GM12878 (cell line): ENCODE results near the gene STAT3.

Experiments
- CTCF ChIP-seq, 3 experiments: IDR thresholded peaks in 2 of 3; conservative IDR thresholded peaks in 1 of 3; 2 replicates each; pipeline ENCODE4 v1.5.1; 2011; ENCODE audit warnings: low read depth in 3 of 3, low read length in 3 of 3, mild to moderate bottlenecking in 3 of 3, control low read depth in 2 of 3, moderate library complexity in 2 of 3, inconsistent platforms in 1 of 3, mixed read lengths in 1 of 3; ENCODE audit not compliant: control insufficient read depth in 2 of 3, insufficient read depth in 1 of 3; ENCODE audit errors: extremely low read depth in 1 of 3
- MYC ChIP-seq: IDR thresholded peaks from 2 replicates; pipeline ENCODE4 v1.6.1; 2011; ENCODE audit warnings: mild to moderate bottlenecking, low read length, moderate library complexity, inconsistent platforms; ENCODE audit not compliant: insufficient read depth, insufficient replicate concordance, insufficient read length, severe bottlenecking
- RAD21 ChIP-seq: IDR thresholded peaks from 2 replicates; pipeline ENCODE4 v1.6.1; 2011; ENCODE audit warnings: mild to moderate bottlenecking, low read depth, low read length, moderate library complexity; ENCODE audit not compliant: insufficient read depth
- REST ChIP-seq: IDR thresholded peaks from 2 replicates; pipeline ENCODE4 v1.6.1; 2012; ENCODE audit warnings: mild to moderate bottlenecking, low read depth, low read length
- SMARCA5 ChIP-seq: fragments of 450-650 bp; IDR thresholded peaks from 2 replicates; pipeline ENCODE4 v1.6.1; 2017; ENCODE audit warnings: mild to moderate bottlenecking
- USF2 ChIP-seq: IDR thresholded peaks from 2 replicates; pipeline ENCODE4 v1.6.1; 2011; ENCODE audit warnings: low read depth, low read length, improper control_type of control experiment, borderline replicate concordance
- YY1 ChIP-seq: IDR thresholded peaks from 2 replicates; pipeline ENCODE4 v1.6.1; 2011; ENCODE audit warnings: low read depth, mild to moderate bottlenecking, low read length
- TF ChIP-seq, protein P1 (sequence below): IDR thresholded peaks from 2 replicates; pipeline ENCODE4 v1.6.1; 2012; ENCODE audit warnings: low read depth, low read length, improper control_type of control experiment

DNA sequence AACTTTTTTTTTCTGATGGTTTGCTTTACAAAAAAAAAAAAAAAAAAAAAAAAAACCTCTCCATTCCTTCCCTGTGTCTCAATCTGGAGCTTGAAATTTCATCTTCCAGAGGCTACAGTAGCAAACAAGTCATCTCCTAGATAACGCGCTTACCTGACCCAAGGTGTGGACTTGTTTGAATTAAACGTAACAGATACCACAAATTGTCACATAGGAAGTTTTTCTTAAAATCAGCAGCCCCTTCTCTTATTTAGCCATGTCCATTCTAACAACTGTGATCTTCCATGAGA is 114.0 kb downstream of the STAT3 start:
- no peak for TF ChIP-seq MYC
- TF ChIP-seq USF2, result no peak
- no peak for TF ChIP-seq RAD21
- no peak for TF ChIP-seq CTCF (IDR thresholded peaks at IDR 0.05 in 2 of 3, conservative IDR thresholded peaks at IDR 0.05 in 1 of 3; ENCODE audit: control insufficient read depth in 2 of 3, extremely low read depth in 1 of 3, insufficient read depth in 1 of 3, low read depth in 3 of 3, low read length in 3 of 3)
- TF ChIP-seq, protein P1, sequence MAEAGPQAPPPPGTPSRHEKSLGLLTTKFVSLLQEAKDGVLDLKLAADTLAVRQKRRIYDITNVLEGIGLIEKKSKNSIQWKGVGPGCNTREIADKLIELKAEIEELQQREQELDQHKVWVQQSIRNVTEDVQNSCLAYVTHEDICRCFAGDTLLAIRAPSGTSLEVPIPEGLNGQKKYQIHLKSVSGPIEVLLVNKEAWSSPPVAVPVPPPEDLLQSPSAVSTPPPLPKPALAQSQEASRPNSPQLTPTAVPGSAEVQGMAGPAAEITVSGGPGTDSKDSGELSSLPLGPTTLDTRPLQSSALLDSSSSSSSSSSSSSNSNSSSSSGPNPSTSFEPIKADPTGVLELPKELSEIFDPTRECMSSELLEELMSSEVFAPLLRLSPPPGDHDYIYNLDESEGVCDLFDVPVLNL, result no peak
- no peak for TF ChIP-seq SMARCA5
- no peak for TF ChIP-seq YY1
- TF ChIP-seq REST, result no peak
